HG03354 (cell line): Measurements from ENCODE around the gene AIRE.
"Not testable (repeated sequence)": the region's sequence is repeated elsewhere in the genome, so short reads cannot be mapped to it uniquely, and the experiment has no call there.

Experiments
- ATAC-seq: cut with Tn5 transposase; IDR thresholded peaks from one replicate; pipeline ENCODE4 v1.9.1; 2021; ENCODE audit warnings: mild to moderate bottlenecking; ENCODE audit not compliant: unreplicated experiment, poor library complexity, severe bottlenecking

AIRE gene

DNA sequence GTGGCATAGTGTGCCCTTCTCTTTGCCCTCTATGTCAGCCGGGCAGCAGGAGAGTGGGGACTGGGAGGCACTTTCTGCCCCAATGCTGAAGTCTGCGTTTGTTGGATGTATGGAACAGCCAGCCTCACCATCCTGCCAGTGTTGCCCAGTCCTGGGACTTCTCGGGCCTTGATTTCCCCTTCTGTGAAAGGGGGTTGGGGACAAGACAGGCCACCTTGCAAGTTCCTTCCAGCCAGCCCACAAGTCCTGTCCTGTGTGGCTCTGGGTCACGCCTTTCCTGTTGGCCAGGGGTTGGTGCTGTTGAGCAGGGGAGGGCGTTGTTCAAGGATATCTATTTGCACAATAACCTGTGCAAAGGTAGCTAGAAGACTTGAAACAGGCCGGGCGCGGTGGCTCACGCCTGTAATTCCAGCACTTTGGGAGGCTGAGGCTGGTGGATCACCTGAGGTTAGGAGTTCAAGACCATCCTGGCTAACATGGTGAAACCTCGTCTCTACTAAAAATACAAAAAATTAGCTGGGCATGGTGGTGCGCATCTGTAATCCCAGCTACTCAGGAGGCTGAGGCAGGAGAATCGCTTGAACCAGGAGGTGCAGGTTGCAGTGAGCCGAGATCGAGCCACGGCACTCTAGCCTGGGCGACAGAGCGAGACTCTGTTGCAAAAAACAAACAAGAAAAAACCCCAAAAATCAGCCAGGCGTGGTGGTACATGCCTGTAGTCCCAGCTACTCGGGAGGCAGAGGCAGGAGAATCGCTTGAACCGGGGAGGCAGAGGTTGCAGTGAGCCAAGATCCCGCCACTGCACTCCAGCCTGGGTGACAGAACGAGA, 17.1 kb downstream of the AIRE start:
- ATAC-seq, result not testable (repeated sequence)

DNA sequence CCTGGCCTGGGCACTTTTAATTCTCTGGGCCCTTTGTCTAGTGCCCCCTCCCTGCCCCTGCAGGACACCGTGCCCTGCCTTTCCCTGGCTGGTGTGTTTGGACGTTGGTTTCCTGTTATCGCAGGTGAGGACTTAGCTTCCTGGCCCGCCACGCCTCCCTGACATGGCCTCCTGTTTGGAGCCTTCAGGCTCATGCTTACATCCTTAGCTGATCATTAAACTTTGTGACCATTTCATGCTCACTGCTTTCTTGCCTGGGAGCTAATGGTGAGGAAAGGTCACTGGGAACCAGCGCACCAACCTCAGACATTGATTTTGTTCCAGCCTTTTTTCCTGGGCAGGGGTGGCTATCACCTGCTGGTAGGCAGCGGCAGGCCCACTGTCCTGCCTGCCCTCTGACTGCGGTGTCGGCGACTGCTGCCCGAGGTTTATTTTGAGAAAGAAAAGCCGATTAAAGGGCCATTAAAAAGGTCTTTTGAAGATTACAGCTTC, 17.9 kb downstream of the AIRE start:
- ATAC-seq, result no peak

DNA sequence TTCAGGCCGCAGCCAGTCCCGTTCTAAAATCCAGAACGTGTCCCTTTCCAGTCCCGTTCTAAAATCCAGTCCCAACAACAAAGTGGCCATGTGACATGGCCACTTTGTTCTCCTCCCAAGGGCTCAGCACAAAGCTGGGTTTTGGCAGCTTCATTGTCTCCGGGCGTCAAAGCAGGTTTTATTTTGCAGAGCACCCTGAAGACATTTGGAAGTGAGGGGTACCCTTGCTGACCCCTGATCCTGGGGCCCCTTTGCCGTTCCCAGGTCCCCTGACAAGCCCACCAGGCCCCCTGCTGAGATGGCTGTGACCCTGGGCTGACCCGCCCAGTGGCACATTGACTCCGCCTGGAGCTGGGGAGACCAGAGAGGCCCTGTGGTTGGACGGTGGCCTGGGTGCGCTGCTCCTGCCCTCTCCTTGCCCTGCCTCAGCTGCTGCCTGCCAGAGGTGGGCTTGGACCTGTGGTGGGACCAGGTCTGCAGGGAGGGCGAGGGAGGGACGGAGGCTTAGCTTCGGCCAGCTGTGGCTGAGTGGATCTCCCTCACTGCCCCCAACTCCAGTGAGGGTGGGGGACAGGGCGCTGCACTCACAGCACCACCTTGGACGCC, 18.4 kb downstream of the AIRE start:
- no peak for ATAC-seq

DNA sequence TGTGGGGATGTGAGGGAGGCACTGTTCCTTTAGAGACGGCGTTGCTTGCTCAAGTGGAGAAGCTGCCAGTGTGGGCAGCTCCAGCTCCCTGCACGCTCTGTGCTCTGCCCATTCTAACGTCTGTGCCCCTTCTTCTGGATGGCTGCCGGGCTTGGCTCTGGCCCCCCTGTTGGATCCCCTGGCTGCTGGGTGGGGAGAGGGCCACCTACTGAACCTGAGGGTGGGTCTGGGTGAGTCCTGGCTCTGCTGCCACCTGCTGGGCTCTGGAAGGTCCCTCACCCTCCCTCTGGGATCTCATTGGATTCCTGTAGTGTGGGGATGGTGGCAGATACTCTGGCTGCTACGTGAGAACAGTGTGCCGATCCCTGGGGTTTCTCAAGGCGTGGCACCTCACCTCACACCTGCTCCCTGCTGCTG, 19.2 kb downstream of the AIRE start:
- no peak for ATAC-seq

DNA sequence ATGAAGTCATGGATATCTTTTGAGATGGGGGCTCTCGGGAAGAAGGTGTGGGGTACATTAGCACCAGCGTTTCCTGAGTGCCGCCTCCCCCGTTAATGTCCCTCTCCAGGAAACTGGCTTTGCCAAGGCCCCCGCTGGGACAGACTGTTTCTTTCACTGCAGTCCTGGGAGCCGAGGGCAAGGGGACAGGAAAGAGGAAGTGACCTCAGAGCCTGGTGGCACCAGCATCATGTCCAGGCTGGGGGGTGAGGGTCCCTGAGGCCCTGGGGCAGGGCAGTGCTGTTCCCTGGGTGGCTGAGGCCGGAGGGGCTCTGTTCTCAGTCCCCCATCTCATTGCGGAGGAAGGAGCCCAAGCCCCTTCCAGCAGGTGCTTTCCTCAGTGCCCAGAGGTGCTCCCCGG, 20.0 kb downstream of the AIRE start:
- no peak for ATAC-seq

DNA sequence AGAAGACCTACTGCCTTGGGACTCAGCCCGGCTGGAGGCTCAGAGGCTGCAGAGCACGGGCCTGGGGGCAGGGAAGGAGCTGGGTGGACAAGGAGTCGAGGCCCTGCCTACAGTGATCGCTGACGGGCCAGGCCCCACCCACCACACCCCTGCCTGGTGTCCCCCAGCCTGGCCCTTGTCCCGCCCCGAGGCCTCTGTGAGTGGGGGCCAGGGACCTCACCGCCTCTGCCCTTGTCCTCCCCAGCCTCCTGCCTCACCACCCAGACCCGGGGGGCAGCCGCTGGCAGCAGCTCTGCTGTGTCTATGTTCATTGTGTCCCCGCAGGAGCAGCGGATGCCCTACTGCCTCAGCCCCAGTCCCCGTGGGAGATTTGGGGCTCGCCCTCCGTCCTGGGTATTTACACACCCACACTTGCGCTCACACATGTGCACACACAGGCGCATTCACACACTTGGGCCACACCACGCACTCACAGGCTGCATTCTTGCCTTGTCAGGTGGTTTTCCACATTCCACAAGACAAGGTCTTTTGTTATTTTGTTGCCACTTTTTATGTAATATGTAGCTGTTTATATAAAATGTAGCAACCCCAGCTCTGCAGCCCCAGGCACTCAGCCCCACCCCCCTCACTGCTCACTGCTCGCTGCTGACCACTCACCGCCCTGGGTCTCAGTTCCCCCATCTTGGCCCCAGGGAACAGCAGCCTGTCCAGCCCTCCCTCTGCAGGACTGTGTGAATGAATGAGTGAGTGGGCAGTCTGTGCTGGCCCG, 21.4 kb downstream of the AIRE start:
- no peak for ATAC-seq

DNA sequence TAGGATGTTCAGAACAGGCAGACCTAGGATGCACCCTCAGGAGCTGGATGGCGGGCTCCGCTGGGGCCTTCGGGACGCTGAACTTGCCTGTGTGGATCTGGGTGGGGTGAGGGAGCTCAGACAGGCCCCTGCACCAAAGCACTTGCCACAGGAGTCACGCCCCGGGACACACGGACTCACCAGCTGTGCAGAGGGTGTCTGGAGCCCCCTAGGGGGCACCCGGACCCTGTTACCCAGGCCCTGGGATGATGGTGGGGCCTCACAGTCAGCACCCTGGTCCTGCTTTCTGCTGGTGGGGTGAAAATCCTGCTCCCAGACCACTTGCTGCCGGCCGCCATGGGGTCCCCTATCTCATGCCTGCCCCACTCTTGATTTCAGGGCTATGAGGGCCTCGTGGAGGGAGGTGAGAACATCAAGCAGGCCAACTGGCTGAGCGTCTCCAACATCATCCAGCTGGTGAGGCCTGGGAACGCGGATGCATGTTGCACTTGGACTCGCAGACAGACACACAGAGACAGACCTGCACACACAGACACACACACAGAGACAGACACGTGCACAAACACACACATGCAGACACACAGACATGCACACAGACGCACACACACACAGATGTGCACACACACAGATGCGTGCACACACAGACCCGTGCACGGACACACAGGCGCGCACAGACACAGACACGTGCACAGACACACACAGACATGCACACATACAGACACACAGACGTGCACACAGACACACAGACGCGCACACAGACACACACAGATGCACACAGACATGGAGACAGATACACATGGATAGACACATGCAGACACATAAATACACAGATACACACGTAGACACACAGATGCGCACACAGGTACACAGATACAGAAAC, 25.2 kb downstream of the AIRE start:
- no peak for ATAC-seq

DNA sequence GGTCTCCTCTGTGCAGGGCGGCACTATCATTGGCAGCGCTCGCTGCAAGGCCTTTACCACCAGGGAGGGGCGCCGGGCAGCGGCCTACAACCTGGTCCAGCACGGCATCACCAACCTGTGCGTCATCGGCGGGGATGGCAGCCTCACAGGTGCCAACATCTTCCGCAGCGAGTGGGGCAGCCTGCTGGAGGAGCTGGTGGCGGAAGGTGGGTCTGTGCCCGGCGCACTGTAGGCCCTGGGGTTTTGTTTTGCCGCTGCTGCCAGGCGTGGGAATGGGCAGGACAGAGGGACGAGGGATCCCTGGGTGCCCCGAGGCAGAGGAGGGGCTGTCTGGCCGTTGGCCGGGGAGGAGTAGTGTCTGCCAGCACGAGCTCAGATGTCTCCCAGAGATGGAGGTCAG, 26.4 kb downstream of the AIRE start:
- ATAC-seq, result no peak

DNA sequence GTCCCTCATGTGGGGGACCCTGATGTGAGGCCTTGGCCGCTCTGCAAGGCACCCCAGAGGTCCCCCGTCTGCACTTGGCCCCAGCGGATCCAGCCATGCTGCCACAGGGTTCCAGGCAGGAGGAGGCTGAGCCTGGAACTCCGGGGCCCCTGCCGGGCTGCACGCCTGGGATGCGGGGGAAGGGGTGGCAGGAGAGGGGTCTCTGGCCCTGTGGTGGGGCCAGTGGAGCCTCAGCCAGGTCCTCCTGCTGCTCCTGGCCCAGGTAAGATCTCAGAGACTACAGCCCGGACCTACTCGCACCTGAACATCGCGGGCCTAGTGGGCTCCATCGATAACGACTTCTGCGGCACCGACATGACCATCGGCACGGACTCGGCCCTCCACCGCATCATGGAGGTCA, 27.0 kb downstream of the AIRE start:
- ATAC-seq, result no peak

DNA sequence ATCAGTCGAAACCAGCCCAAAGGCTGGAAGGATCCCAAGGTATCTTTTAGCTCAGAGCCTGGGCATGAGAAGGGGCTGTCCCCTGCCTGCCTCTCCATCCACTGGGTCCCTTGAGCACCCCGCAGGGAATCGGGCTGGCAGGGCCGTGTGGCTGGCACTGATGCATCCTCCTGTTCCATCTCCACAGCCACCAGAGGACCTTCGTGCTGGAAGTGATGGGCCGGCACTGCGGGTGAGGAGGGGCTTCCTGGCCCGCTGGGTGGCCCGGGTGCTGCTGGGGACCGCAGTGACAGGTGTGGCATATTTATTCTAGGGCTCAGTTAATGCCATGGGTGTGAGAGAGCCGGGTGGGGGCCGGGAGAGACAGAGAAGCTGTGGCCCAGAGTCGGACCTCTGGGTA, 27.8 kb downstream of the AIRE start:
- ATAC-seq, result no peak

DNA sequence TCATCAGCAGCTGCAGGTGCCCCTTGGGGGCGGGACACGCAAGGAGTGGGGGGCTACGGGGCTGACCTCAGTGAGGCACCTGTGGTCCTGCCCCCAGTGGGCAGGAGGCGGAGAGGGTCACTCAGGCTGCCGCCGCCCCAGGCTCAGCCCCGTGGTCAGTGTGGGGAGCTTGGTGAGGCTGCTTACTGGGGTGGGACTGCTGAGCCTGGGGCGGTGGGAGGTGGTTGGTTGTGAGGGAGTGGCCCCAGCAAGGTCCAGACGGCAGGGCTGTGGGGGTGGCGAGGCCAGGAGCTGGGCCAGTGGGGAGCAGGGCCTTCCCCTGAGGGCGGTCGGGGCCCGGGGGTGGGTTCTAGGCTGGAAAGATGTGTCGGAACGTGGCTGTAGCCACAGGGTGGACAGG, 28.5 kb downstream of the AIRE start:
- no peak for ATAC-seq

DNA sequence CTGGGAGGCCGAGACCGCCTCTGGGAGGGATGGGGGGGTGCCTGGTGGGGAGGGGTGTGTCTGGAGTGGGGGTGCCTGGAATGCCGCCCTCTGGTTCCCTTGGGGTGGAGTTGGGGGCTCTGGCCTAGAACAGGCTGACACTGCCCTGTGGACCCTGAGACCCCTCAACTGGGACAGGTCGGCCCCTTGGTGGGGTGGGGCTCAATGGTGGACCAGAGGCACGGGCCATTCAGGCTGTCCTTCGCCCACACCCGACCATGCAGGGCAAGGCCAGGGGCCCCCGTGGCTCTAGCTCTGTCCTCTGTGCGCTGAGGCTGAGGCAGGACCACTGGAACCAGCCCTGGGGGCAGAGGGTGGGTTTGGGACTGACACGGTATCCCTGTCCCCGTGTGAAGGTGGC, 28.9 kb downstream of the AIRE start:
- ATAC-seq, result no peak

DNA sequence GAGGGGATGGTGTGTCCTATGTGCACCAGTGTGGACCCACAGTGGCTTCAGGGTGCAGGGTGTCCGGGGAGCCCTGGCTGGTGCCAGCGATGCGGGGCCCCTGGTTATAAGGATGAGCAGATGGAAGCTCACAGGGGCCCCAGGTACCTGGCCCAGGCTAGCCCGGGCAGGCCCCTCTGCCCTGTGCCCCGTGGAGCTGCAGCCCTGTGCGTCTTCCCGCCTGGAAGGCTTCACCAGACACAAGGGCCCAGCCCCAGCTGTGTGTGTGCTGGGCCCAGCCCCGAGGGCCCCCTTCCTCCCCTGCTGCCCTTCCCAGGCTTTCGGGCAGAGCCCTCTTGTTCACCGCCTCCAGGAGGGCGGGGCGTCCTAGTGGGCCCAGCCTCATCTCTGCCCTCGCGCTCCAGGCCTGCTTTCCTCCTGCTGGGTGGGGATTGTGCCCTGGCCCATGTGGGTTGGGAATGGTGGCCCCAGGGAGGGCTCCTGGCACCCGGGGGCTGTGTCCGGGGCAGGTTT, 30.1 kb downstream of the AIRE start:
- ATAC-seq, result no peak

DNA sequence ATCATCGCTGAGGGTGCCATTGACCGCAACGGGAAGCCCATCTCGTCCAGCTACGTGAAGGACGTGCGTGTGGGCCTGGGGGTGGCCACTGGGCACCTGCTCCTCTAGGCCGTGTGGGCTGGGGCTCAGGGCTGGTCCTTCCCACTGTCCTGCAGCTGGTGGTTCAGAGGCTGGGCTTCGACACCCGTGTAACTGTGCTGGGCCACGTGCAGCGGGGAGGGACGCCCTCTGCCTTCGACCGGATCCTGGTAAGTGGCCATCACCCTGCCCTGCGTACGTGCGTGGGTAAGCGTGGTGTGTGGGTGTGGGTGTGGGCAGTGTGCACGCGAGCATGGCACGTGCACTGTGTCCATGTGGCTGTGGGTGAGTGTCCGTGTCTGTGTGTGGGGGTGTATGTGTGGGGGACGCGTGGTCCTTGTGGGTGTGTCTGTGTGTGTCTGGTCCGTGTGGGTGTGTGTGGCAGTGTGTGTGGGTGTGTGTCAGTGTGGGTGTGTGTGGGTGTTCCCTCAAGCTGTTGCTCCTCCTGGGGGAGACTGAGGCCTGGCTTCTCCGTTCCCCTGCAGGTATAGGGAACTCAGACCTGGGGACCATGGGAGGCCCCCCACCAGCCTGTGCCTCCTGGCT, 30.7 kb downstream of the AIRE start:
- ATAC-seq, result no peak

DNA sequence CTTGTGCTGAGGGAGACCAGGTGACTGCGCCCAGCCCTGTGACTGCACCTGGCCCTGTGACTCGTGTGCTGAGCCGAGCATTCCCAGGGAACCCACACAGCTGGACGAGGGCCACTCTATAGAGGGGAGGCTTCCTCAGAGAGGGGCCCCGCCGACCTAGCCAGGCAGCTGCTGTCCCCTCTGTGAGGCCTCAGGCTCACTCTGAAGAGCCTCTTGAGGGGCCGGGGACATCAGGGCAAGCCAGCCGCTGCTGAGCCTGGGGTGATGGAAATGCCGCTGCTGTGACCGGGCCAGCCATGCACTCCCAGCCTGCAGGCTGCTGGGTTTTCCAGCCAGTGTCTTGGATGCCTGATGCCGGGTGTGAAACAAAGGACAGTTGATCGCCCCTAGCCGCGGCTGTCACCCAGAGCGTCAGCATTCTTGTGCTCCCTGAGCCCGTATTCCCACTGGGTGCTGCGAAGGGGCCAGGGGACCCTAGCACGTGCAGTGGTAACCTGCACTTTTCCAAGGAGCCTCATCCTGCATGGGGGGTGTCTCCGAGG, 31.6 kb downstream of the AIRE start:
- ATAC-seq, result no peak

DNA sequence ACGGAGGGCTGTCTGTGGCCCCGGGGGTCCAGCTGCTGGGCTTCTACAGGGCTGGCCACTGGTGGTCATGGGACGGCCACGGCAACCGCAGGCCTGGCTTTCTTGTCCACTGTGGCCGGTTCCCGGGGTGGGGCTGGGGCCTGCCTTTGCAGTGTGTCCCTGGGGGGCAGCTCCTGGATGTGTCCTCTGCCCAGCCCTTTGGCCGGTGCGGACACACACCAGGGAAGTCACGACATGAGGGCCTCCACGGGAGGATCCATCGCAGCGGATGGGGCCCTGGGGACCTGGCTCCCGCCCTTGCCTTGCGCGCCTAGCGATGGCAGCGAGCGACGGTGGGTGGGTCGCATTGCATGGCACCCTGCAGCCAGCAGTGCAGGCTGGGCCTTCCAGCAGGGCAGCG, 32.2 kb downstream of the AIRE start:
- no peak for ATAC-seq

DNA sequence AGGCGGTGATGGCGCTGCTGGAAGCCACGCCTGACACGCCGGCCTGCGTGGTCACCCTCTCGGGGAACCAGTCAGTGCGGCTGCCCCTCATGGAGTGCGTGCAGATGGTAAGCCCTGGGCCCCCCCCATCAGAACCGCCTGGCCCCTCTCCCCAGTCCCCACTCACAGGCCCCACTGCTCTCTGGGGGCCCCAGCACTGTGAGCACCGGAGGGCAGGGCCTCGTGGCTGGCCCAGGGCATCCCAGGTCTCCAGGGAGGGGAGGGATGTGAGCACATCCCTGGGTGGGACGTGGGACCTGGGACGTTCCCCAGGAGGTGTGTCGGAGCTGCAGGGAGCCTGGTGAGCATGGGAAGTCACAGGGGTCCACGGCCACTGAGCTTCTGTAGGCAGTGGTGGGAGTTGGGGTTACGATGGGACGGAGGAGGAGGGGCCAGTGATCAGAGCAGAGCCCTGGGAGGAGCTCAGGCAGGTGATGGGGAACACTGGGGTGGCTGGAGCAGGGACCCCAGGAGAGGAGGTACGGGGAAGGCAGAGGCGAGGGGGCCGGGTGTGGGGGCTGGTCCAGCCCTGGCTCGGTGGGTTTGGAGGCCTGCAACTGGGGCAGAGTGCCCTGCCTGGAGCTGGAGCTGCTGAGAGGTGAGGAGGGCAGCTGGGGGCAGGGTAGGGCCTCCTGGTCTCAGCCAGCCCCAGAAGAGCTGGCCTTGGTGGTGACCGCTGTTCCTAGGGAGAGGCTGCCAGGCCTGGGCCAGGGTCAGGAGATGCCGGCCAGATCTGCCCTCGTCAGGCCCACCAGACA, 33.0 kb downstream of the AIRE start:
- no peak for ATAC-seq

DNA sequence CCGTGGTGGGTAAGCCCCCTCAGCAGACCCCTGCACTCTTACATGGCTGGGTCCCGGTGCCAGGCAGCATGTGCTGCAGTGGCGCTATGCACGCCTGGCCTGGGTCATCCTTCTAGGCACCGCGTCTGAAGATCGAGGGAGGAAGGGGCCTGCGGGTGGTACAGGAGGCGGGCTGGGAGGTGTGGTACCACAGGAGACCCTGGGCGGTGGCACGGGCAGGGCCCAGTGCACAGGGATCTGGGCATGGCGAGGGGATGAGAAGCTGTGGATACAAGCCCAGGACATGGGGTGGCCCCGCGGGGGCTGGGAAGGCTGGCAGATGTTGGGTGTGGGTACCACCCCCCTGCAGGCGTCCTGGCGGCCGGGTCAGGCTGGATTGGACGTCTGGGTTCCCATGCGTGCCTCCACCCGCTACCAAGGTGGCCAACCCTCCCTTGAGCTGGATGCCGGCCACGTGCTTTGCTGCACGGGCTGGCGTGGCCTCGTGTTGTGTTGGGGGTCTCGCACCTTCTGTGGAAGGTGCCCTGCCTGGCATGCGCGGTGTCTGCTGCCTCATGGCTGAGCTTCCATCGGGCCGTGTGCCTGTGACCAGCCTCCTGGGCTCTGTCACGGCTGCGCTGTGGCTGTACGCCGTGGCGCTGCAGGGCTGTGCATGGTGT, 33.9 kb downstream of the AIRE start:
- no peak for ATAC-seq
